H1 (cell line): ENCODE results near the gene PLA2G4F. TPM values are rescaled to one million over a fixed set of nuclear protein-coding genes. Genes with fewer than 3 reads are reported as not detected.

ENCODE experiments used
- CTCF ChIA-PET: fragments of 300-600 bp; sonication (Branson Sonifier 250); formaldehyde crosslinking; loops from one replicate; lab custom pipeline; 2021; ENCODE audit not compliant: partially characterized antibody; lab: Charles Lee
- POLR2A ChIA-PET: fragments of 300-600 bp; sonication (Branson Sonifier 250); formaldehyde crosslinking; loops from one replicate; lab custom pipeline; 2021; ENCODE audit warnings: inconsistent platforms; ENCODE audit not compliant: partially characterized antibody; lab: Charles Lee
- DNase-seq, 2 experiments: peaks; one replicate each; pipeline versions ENCODE4 v3.0.0 to v3.0.0-alpha.2; 2010 to 2022; ENCODE audit warnings: low spot score in 2 of 2, low read depth in 1 of 2, mixed read lengths in 1 of 2
- FAIRE-seq: peaks from 2 replicates; lab custom pipeline; 2011; peaks lifted over from hg19 to GRCh38; lab: Jason Lieb, UNC
- H2AFZ ChIP-seq: 2 replicates; pipeline ENCODE4 v1.8.1; 2012; ENCODE audit warnings: low read length, inconsistent platforms
- H2AK5ac ChIP-seq: 2 replicates; pipeline ENCODE4 v1.6.1; 2013; ENCODE audit warnings: low read depth, low read length
- H2BK120ac ChIP-seq: replicated peaks from 2 replicates; pipeline ENCODE3; 2013; ENCODE audit warnings: low read depth, low read length, inconsistent platforms
- H2BK12ac ChIP-seq: 2 replicates; pipeline ENCODE4 v1.6.1; 2013; ENCODE audit warnings: low read depth, low read length
- H2BK15ac ChIP-seq: 2 replicates; pipeline ENCODE4 v1.6.1; 2013; ENCODE audit warnings: low read length
- H2BK20ac ChIP-seq: 2 replicates; pipeline ENCODE4 v1.6.1; 2013; ENCODE audit warnings: low read length
- H2BK5ac ChIP-seq: 2 replicates; pipeline ENCODE4 v1.6.1; 2013; ENCODE audit warnings: low read depth, low read length
- H3K14ac ChIP-seq: 2 replicates; pipeline ENCODE4 v1.6.1; 2013; ENCODE audit warnings: inconsistent platforms; ENCODE audit not compliant: insufficient read length
- H3K18ac ChIP-seq: 2 replicates; pipeline ENCODE4 v1.6.1; 2013; ENCODE audit warnings: low read length; ENCODE audit errors: extremely low read depth
- H3K23ac ChIP-seq: 2 replicates; pipeline ENCODE4 v1.6.1; 2013; ENCODE audit warnings: inconsistent platforms; ENCODE audit not compliant: insufficient read length
- H3K23me2 ChIP-seq: 2 replicates; pipeline ENCODE4 v1.6.1; 2013; ENCODE audit warnings: low read depth, low read length
- H3K27ac ChIP-seq: 2 replicates; pipeline ENCODE4 v1.6.1; 2011; ENCODE audit warnings: low read depth, low read length, inconsistent platforms
- H3K27me3 ChIP-seq, 4 experiments: replicated peaks in 1 of 4; 1 replicate in 1 of 4; 2 replicates in 3 of 4; pipeline versions ENCODE4 v1.6.1 to v1.8.1; 2011 to 2013; ENCODE audit warnings: low read length in 3 of 4, mild to moderate bottlenecking in 3 of 4, inconsistent platforms in 2 of 4, mixed read lengths in 2 of 4, moderate library complexity in 1 of 4; ENCODE audit not compliant: control insufficient read depth in 3 of 4, insufficient read depth in 3 of 4; ENCODE audit errors: extremely low read depth in 1 of 4
- H3K36me3 ChIP-seq, 4 experiments: 2 replicates each; pipeline versions ENCODE4 v1.6.1 to v1.8.1; 2011 to 2013; ENCODE audit warnings: mild to moderate bottlenecking in 4 of 4, low read length in 3 of 4, moderate library complexity in 2 of 4, control low read depth in 1 of 4, inconsistent platforms in 1 of 4; ENCODE audit not compliant: insufficient read depth in 4 of 4, control insufficient read depth in 2 of 4
- H3K4ac ChIP-seq: replicated peaks from 2 replicates; pipeline ENCODE3; 2013; ENCODE audit warnings: low read length, low read depth, mixed read lengths, inconsistent platforms; ENCODE audit not compliant: insufficient read length
- H3K4me1 ChIP-seq, 4 experiments: replicated peaks in 1 of 4; 1 replicate in 1 of 4; 2 replicates in 3 of 4; pipeline versions ENCODE4 v1.6.1 to v1.8.1; 2011 to 2013; ENCODE audit warnings: low read length in 3 of 4, inconsistent platforms in 2 of 4, mixed read lengths in 1 of 4; ENCODE audit not compliant: insufficient read depth in 4 of 4, control insufficient read depth in 3 of 4
- H3K4me2 ChIP-seq, 2 experiments: 2 replicates each; pipeline versions ENCODE4 v1.6.1 to v1.8.1; 2011 to 2013; ENCODE audit warnings: low read depth in 2 of 2, low read length in 2 of 2, control low read depth in 1 of 2, inconsistent platforms in 1 of 2, mild to moderate bottlenecking in 1 of 2; ENCODE audit not compliant: insufficient read depth in 1 of 2
- H3K4me3 ChIP-seq, 4 experiments: fragments of 200-600, 300-600 bp in 1 of 4; sonication (generic), shearing (Covaris generic), sonication (Bioruptor Twin) in 1 of 4; 2 replicates each; pipeline versions ENCODE4 v1.5.1 to v1.8.1; 2011 to 2016; ENCODE audit warnings: low read length in 4 of 4, low read depth in 3 of 4, control low read depth in 2 of 4, inconsistent platforms in 2 of 4, mild to moderate bottlenecking in 2 of 4, mixed read lengths in 1 of 4, moderate library complexity in 1 of 4; ENCODE audit not compliant: insufficient read depth in 2 of 4; ENCODE audit errors: extremely low read depth in 1 of 4
- H3K56ac ChIP-seq: replicated peaks from 2 replicates; pipeline ENCODE3; 2013; ENCODE audit warnings: low read depth, mild to moderate bottlenecking, mixed read lengths, low read length, inconsistent platforms; ENCODE audit not compliant: insufficient read length
- H3K79me1 ChIP-seq: 2 replicates; pipeline ENCODE4 v1.6.1; 2013; ENCODE audit warnings: low read depth, low read length, control low read depth
- H3K79me2 ChIP-seq, 2 experiments: 2 replicates each; pipeline versions ENCODE4 v1.6.1 to v1.8.1; 2012 to 2013; ENCODE audit warnings: low read length in 2 of 2, mild to moderate bottlenecking in 2 of 2, inconsistent platforms in 1 of 2; ENCODE audit not compliant: insufficient read depth in 2 of 2, control insufficient read depth in 1 of 2
- H3K9ac ChIP-seq, 4 experiments: replicated peaks in 1 of 4; 1 replicate in 1 of 4; 2 replicates in 3 of 4; pipeline versions ENCODE4 v1.6.1 to v1.8.1; 2011 to 2013; ENCODE audit warnings: low read depth in 3 of 4, low read length in 3 of 4, control low read depth in 2 of 4, mild to moderate bottlenecking in 2 of 4, moderate library complexity in 2 of 4, inconsistent platforms in 1 of 4; ENCODE audit errors: extremely low read depth in 1 of 4
- H3K9me3 ChIP-seq, 2 experiments: 2 replicates each; pipeline versions ENCODE4 v1.6.1 to v1.8.1; 2012 to 2013; ENCODE audit warnings: mild to moderate bottlenecking in 2 of 2, moderate library complexity in 2 of 2, control low read depth in 1 of 2, inconsistent platforms in 1 of 2, low read depth in 1 of 2, low read length in 1 of 2, mixed read lengths in 1 of 2; ENCODE audit not compliant: insufficient read depth in 2 of 2
- H4K20me1 ChIP-seq, 2 experiments: replicated peaks in 1 of 2; 2 replicates each; pipeline versions ENCODE3 to v1.8.1; 2011 to 2013; ENCODE audit warnings: inconsistent platforms in 2 of 2, low read length in 2 of 2, mild to moderate bottlenecking in 1 of 2; ENCODE audit not compliant: insufficient read depth in 2 of 2, control insufficient read depth in 1 of 2
- H4K5ac ChIP-seq: 2 replicates; pipeline ENCODE4 v1.6.1; 2013; ENCODE audit warnings: low read length, low read depth, mixed read lengths, inconsistent platforms; ENCODE audit not compliant: insufficient read length
- H4K8ac ChIP-seq: 2 replicates; pipeline ENCODE4 v1.8.0; 2013; ENCODE audit warnings: mild to moderate bottlenecking, moderate library complexity, low read length, inconsistent platforms; ENCODE audit not compliant: insufficient read depth; ENCODE audit errors: extremely low read depth
- H4K91ac ChIP-seq: replicated peaks from 2 replicates; pipeline ENCODE3; 2013; ENCODE audit warnings: low read length, mixed read lengths, inconsistent platforms; ENCODE audit not compliant: insufficient read length
- BACH1 ChIP-seq: IDR thresholded peaks from 2 replicates; pipeline ENCODE4 v1.6.1; 2012; ENCODE audit warnings: low read length, improper control_type of control experiment
- E2F6 ChIP-seq: IDR thresholded peaks from 2 replicates; pipeline ENCODE4 v1.6.1; 2012; ENCODE audit warnings: inconsistent platforms
- HDAC2 ChIP-seq, 2 experiments: fragments of 300-600 bp in 1 of 2; sonication (generic) in 1 of 2; IDR thresholded peaks; 2 replicates each; pipeline ENCODE4 v1.6.1; 2011 to 2012; ENCODE audit warnings: low read depth in 2 of 2, low read length in 2 of 2, mild to moderate bottlenecking in 2 of 2, moderate library complexity in 2 of 2, borderline replicate concordance in 1 of 2, inconsistent platforms in 1 of 2
- NANOG ChIP-seq: IDR thresholded peaks from 2 replicates; pipeline ENCODE4 v1.6.1; 2011; ENCODE audit warnings: low read length, low read depth, mild to moderate bottlenecking, inconsistent platforms; ENCODE audit not compliant: insufficient read depth, poor library complexity, severe bottlenecking
- POU5F1 ChIP-seq: IDR thresholded peaks from 2 replicates; pipeline ENCODE4 v1.6.1; 2011; ENCODE audit warnings: low read depth, mild to moderate bottlenecking, low read length, moderate library complexity
- SIRT6 ChIP-seq: IDR thresholded peaks from one replicate; pipeline ENCODE4 v1.7.1; 2012; ENCODE audit warnings: low read length, inconsistent platforms
- SP1 ChIP-seq: IDR thresholded peaks from 2 replicates; pipeline ENCODE4 v1.6.1; 2011; ENCODE audit warnings: low read depth, low read length
- ZNF274 ChIP-seq: IDR thresholded peaks from 2 replicates; pipeline ENCODE4 v1.7.0; 2012; ENCODE audit warnings: low read length, borderline replicate concordance; ENCODE audit errors: extremely low read depth
- WGBS, 2 experiments: shearing (Covaris generic) in 1 of 2; methylation state at CpG; one replicate each; pipeline versions ENCODE4 v1.1.6 to v1.1.7; 2013 to 2015; ENCODE audit warnings: low lambda C conversion rate in 2 of 2, mixed read lengths in 2 of 2, inconsistent platforms in 1 of 2, low coverage in 1 of 2, missing lambda C conversion rate in 1 of 2; ENCODE audit not compliant: insufficient replicate concordance in 2 of 2, insufficient coverage in 1 of 2, insufficient read length in 1 of 2; ENCODE audit errors: extremely low coverage in 1 of 2, missing lambda C conversion rate in 1 of 2; 5-methylcytosine and 5-hydroxymethylcytosine counted together
- polyA plus RNA-seq, 7 experiments: library from polyadenylated mRNA; depleted of rRNA in 3 of 7; stranded (reverse) in 5 of 7; unstranded in 2 of 7; fragments of >200 nt in 5 of 7; fragments of 200-250 nt in 2 of 7; gene quantifications; 1 replicate in 5 of 7; 2 replicates in 1 of 7; 4 replicates in 1 of 7; pipeline versions ENCODE4 v1.2.1 to v1.2.3, GENCODE V29; 2011 to 2013; ENCODE audit warnings: missing spikeins in 2 of 7, mixed read lengths in 2 of 7
- total RNA-seq: library from RNA; stranded (reverse); fragmentation: NEBNext Ultra II Directional; extraction: Animal tissue kit (Norgen Biotek cat#: 25700); gene quantifications from 2 replicates; pipeline ENCODE4 v1.2.1, GENCODE V29; 2021

Gene PLA2G4F
- total and polyA plus RNA-seq, 2 of the 8 experiments (the other 6 are each of a cell fraction or from before 2014, with no cell fraction given) = not detected

GRCh38 chr15:42175671-42176070, 19.2 kb upstream of the PLA2G4F start:
- H3K23ac ChIP-seq = no peak overlapping the region
- WGBS, 2 experiments = 92% methylated on average over 5 of the region's 5 CpGs; no CpG with 5 or more reads in 1 of the 2 experiments
- no peak overlapping the region for H4K8ac ChIP-seq
- ChIA-PET POLR2A (no interaction called here), CTCF (no interaction called here)
- H3K23me2 ChIP-seq = no peaks in the 10 kb centered on the region
- FAIRE-seq (no peak), DNase-seq (no peak)
- H2BK20ac ChIP-seq = no peak overlapping the region
- no peaks in the 10 kb centered on the region for H3K27me3 ChIP-seq
- no peak overlapping the region for H3K27ac ChIP-seq
- H2BK5ac ChIP-seq = no peak overlapping the region
- no peak overlapping the region for H3K4me3 ChIP-seq
- H3K9me3 ChIP-seq = no peaks in the 10 kb centered on the region
- H3K79me1 ChIP-seq = no peaks in the 10 kb centered on the region; the same call in 1 of the 2 replicates
- peaks cover 0 to 2% of the 10 kb centered on the region in 2 experiments for H4K20me1 ChIP-seq
- no peak overlapping the region for H4K91ac ChIP-seq
- no peak overlapping the region for H3K56ac ChIP-seq
- no peak overlapping the region for H3K9ac ChIP-seq
- peaks cover 0 to 4% (median 0%) of the 10 kb centered on the region in 4 experiments; a peak in 1 of 7 replicates for H3K4me1 ChIP-seq
- H2AFZ ChIP-seq = no peak overlapping the region
- H2AK5ac ChIP-seq = no peak overlapping the region
- H3K4ac ChIP-seq = no peak overlapping the region
- H3K79me2 ChIP-seq = no peaks in the 10 kb centered on the region
- no peak overlapping the region for H2BK12ac ChIP-seq
- H3K18ac ChIP-seq = no peak overlapping the region
- peaks cover 0 to 46% (median 6%) of the 10 kb centered on the region in 4 experiments; a peak in 5 of 8 replicates for H3K36me3 ChIP-seq
- no peak overlapping the region for H3K14ac ChIP-seq
- H4K5ac ChIP-seq = no peak overlapping the region
- no peak overlapping the region for H3K4me2 ChIP-seq
- no peak overlapping the region for H2BK120ac ChIP-seq
- H2BK15ac ChIP-seq = no peak overlapping the region
- TF ChIP-seq ZNF274 = no peak
- TF ChIP-seq SIRT6 = no peak
- no peak for TF ChIP-seq SP1
- no peak for TF ChIP-seq E2F6
- no peak for TF ChIP-seq POU5F1
- no peak for TF ChIP-seq HDAC2 (IDR thresholded peaks at IDR 0.05; ENCODE audit: borderline replicate concordance in 1 of 2, low read depth in 2 of 2, low read length in 2 of 2)
- no peak for TF ChIP-seq NANOG
- TF ChIP-seq BACH1 = no peak
